ENCODE measurements around the gene L3HYPDH.
A peak's percentile ranks its signal among the peaks of the same experiment; 100 is the strongest.

DNA sequence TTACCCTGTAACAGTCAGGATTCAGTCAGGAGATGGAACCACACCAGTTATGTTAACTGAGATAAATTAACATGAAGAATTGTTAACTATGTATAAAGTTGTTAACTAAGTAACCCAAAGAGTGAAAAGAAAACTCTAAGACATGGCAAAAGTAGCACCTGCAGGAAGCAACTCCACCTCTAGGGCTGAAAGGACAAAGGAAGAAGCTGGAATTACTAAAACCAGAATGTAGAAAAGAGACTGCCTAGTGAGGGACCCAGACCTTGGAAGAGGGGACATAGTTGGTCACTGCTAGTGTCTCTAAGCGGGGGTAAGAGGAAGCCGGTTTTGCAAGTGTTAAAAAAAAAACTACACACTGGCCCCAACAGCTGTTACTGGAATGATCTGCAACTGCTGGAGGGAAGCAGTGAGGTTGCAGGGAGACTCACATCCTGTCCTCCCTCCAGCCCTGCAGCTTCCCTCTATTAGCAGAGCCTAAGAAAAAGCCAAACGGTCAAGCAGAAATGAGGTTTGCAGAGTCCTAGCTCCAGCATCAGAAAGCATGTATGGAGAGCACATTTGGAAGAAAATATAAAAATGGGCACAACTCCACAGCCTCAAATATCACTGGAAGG, 58.8 kb downstream of the L3HYPDH start:
- TF ChIP-seq, protein P1, sequence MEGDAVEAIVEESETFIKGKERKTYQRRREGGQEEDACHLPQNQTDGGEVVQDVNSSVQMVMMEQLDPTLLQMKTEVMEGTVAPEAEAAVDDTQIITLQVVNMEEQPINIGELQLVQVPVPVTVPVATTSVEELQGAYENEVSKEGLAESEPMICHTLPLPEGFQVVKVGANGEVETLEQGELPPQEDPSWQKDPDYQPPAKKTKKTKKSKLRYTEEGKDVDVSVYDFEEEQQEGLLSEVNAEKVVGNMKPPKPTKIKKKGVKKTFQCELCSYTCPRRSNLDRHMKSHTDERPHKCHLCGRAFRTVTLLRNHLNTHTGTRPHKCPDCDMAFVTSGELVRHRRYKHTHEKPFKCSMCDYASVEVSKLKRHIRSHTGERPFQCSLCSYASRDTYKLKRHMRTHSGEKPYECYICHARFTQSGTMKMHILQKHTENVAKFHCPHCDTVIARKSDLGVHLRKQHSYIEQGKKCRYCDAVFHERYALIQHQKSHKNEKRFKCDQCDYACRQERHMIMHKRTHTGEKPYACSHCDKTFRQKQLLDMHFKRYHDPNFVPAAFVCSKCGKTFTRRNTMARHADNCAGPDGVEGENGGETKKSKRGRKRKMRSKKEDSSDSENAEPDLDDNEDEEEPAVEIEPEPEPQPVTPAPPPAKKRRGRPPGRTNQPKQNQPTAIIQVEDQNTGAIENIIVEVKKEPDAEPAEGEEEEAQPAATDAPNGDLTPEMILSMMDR (IDR thresholded peaks at IDR 0.05), result peak in 1 of 3 donors; percentile 10
- TF ChIP-seq POLR2A (IDR thresholded peaks at IDR 0.05), result no peak
